GM12878 (cell line): ENCODE results near the gene HLA-DPB1. TPM values are rescaled to one million over a fixed set of nuclear protein-coding genes. Genes with fewer than 3 reads are reported as not detected.

Source experiments
- EP300 ChIP-seq, 2 experiments: fragments of 150-350 bp in 1 of 2; IDR thresholded peaks; 2 replicates each; pipeline ENCODE4 v1.6.1; 2011 to 2012; ENCODE audit warnings: low read depth in 2 of 2, low read length in 2 of 2, borderline replicate concordance in 1 of 2, improper control_type of control experiment in 1 of 2, inconsistent platforms in 1 of 2; ENCODE audit not compliant: control insufficient read depth in 1 of 2
- GATAD2B ChIP-seq: fragments of 450-650 bp; conservative IDR thresholded peaks from 2 replicates; pipeline ENCODE4 v1.6.1; 2017; ENCODE audit warnings: low read depth, mild to moderate bottlenecking, moderate library complexity
- IKZF1 ChIP-seq: fragments of 450-650 bp; conservative IDR thresholded peaks from 2 replicates; pipeline ENCODE4 v1.6.1; 2017; ENCODE audit warnings: antibody characterized with exemption, mild to moderate bottlenecking
- NFYA ChIP-seq: IDR thresholded peaks from 2 replicates; pipeline ENCODE4 v1.6.1; 2011; ENCODE audit warnings: low read depth, mild to moderate bottlenecking, low read length, improper control_type of control experiment, borderline replicate concordance
- PML ChIP-seq: IDR thresholded peaks from 2 replicates; pipeline ENCODE4 v1.6.1; 2012; ENCODE audit warnings: low read length, inconsistent platforms
- POLR2AphosphoS5 ChIP-seq: IDR thresholded peaks from 2 replicates; pipeline ENCODE4 v1.6.1; 2011; ENCODE audit warnings: mild to moderate bottlenecking, low read length, inconsistent platforms
- SMC3 ChIP-seq: IDR thresholded peaks from 2 replicates; pipeline ENCODE4 v1.6.1; 2011; ENCODE audit warnings: low read length, improper control_type of control experiment, borderline replicate concordance
- YY1 ChIP-seq: IDR thresholded peaks from 2 replicates; pipeline ENCODE4 v1.6.1; 2011; ENCODE audit warnings: low read depth, mild to moderate bottlenecking, low read length
- ZNF384 ChIP-seq: IDR thresholded peaks from 2 replicates; pipeline ENCODE4 v1.6.1; 2012; ENCODE audit warnings: low read depth, mild to moderate bottlenecking, low read length, improper control_type of control experiment, borderline replicate concordance
- polyA plus RNA-seq, 11 experiments: library from polyadenylated mRNA; depleted of rRNA in 4 of 11; unstranded in 6 of 11; stranded (reverse) in 5 of 11; fragments of >200 nt; fragmentation: Nextera tagmentation in 4 of 11; fragmentation: Illumina TruSeq in 1 of 11; extraction: Ambion mirVana in 4 of 11; extraction: Trizol in 1 of 11; gene quantifications; 1 replicate in 1 of 11; 2 replicates in 10 of 11; pipeline versions ENCODE4 v1.2.1 to v1.2.3, GENCODE V29; 2011 to 2016; ENCODE audit warnings: inconsistent platforms in 2 of 11, missing spikeins in 2 of 11, low read depth in 1 of 11
- total RNA-seq, 4 experiments: library from RNA; depleted of rRNA in 3 of 4; stranded (reverse); fragments of >200 nt in 3 of 4; fragmentation: Illumina TruSeq in 1 of 4; extraction: Trizol in 1 of 4; gene quantifications; 2 replicates each; pipeline versions ENCODE4 v1.2.1 to v1.2.3, GENCODE V29; 2013 to 2021
- TF ChIP-seq, protein P1 (sequence below), 3 experiments: IDR thresholded peaks in 2 of 3; conservative IDR thresholded peaks in 1 of 3; 2 replicates each; pipeline ENCODE4 v1.5.1; 2011; ENCODE audit warnings: low read depth in 3 of 3, low read length in 3 of 3, mild to moderate bottlenecking in 3 of 3, control low read depth in 2 of 3, moderate library complexity in 2 of 3, inconsistent platforms in 1 of 3, mixed read lengths in 1 of 3; ENCODE audit not compliant: control insufficient read depth in 2 of 3, insufficient read depth in 1 of 3; ENCODE audit errors: extremely low read depth in 1 of 3
- TF ChIP-seq, protein P2 (sequence below): fragments of 450-650 bp; IDR thresholded peaks from 2 replicates; pipeline ENCODE4 v1.6.1; 2017; ENCODE audit warnings: mild to moderate bottlenecking, low read depth, inconsistent platforms; ENCODE audit not compliant: poor library complexity, severe bottlenecking
- TF ChIP-seq, protein P3 (sequence below): fragments of 450-650 bp; IDR thresholded peaks from 2 replicates; pipeline ENCODE4 v1.6.1; 2018; ENCODE audit warnings: mild to moderate bottlenecking, low read depth, moderate library complexity; ENCODE audit not compliant: partially characterized antibody
- TF ChIP-seq, protein P4 (sequence below): fragments of 450-650 bp; formaldehyde crosslinking; IDR thresholded peaks from 2 replicates; pipeline ENCODE4 v1.4.0; 2022; ENCODE audit warnings: mild to moderate bottlenecking, moderate library complexity
- TF ChIP-seq, protein P5 (sequence below): fragments of 450-650 bp; formaldehyde crosslinking; IDR thresholded peaks from 2 replicates; pipeline ENCODE4 v1.4.0; 2020; ENCODE audit warnings: mild to moderate bottlenecking, moderate library complexity

HLA-DPB1 gene
- total and polyA plus RNA-seq, 10 of the 15 experiments (the other 5 are each of a cell fraction or from before 2014, with no cell fraction given): 101 to 675 (median 352) TPM

DNA sequence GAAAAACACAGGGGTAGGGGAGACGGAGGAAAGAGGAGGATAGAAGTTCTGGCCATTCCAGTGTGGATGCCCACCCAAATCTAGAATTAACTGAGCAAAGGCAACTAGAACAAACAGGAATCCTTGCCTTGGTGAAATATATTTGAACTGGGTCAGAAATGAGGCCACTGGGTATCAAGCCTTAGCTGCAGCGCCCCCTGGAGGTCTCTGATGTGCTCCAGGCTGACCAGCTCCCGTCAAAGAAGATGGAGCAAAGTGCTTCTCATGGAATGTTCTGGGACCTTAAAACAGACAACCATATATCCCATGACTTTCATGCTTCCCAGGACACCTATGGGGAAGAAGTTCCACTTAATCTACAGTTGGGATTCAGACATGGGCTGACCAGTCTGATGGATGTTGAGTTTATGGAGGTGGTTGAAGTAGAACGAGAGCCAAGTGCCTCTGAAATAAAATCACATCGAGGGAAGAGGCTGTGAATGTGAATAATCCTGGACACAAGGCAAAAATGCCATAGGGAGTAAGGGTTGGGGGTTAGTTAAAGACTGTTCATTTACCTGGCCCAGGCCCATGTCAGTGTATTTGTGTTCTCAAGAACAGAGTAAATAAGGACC lies 50.4 kb downstream of the HLA-DPB1 start (continued):
- TF ChIP-seq, protein P1, sequence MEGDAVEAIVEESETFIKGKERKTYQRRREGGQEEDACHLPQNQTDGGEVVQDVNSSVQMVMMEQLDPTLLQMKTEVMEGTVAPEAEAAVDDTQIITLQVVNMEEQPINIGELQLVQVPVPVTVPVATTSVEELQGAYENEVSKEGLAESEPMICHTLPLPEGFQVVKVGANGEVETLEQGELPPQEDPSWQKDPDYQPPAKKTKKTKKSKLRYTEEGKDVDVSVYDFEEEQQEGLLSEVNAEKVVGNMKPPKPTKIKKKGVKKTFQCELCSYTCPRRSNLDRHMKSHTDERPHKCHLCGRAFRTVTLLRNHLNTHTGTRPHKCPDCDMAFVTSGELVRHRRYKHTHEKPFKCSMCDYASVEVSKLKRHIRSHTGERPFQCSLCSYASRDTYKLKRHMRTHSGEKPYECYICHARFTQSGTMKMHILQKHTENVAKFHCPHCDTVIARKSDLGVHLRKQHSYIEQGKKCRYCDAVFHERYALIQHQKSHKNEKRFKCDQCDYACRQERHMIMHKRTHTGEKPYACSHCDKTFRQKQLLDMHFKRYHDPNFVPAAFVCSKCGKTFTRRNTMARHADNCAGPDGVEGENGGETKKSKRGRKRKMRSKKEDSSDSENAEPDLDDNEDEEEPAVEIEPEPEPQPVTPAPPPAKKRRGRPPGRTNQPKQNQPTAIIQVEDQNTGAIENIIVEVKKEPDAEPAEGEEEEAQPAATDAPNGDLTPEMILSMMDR (IDR thresholded peaks at IDR 0.05 in 2 of 3, conservative IDR thresholded peaks at IDR 0.05 in 1 of 3; ENCODE audit: control insufficient read depth in 2 of 3, extremely low read depth in 1 of 3, insufficient read depth in 1 of 3, low read depth in 3 of 3, low read length in 3 of 3): peak; percentile 48 to 77 (median 71)
- no peak for TF ChIP-seq ZNF384
- 0 out of 2 replicates have a peak, but pooled peaks have one; percentile 17 for TF ChIP-seq YY1
- TF ChIP-seq IKZF1: 0 out of 2 replicates have a peak, but pooled peaks have one; percentile 13
- TF ChIP-seq, protein P2, sequence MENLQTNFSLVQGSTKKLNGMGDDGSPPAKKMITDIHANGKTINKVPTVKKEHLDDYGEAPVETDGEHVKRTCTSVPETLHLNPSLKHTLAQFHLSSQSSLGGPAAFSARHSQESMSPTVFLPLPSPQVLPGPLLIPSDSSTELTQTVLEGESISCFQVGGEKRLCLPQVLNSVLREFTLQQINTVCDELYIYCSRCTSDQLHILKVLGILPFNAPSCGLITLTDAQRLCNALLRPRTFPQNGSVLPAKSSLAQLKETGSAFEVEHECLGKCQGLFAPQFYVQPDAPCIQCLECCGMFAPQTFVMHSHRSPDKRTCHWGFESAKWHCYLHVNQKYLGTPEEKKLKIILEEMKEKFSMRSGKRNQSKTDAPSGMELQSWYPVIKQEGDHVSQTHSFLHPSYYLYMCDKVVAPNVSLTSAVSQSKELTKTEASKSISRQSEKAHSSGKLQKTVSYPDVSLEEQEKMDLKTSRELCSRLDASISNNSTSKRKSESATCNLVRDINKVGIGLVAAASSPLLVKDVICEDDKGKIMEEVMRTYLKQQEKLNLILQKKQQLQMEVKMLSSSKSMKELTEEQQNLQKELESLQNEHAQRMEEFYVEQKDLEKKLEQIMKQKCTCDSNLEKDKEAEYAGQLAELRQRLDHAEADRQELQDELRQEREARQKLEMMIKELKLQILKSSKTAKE: no peak
- TF ChIP-seq, protein P3, sequence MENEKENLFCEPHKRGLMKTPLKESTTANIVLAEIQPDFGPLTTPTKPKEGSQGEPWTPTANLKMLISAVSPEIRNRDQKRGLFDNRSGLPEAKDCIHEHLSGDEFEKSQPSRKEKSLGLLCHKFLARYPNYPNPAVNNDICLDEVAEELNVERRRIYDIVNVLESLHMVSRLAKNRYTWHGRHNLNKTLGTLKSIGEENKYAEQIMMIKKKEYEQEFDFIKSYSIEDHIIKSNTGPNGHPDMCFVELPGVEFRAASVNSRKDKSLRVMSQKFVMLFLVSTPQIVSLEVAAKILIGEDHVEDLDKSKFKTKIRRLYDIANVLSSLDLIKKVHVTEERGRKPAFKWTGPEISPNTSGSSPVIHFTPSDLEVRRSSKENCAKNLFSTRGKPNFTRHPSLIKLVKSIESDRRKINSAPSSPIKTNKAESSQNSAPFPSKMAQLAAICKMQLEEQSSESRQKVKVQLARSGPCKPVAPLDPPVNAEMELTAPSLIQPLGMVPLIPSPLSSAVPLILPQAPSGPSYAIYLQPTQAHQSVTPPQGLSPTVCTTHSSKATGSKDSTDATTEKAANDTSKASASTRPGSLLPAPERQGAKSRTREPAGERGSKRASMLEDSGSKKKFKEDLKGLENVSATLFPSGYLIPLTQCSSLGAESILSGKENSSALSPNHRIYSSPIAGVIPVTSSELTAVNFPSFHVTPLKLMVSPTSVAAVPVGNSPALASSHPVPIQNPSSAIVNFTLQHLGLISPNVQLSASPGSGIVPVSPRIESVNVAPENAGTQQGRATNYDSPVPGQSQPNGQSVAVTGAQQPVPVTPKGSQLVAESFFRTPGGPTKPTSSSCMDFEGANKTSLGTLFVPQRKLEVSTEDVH: no peak
- TF ChIP-seq EP300 (IDR thresholded peaks at IDR 0.05; ENCODE audit: borderline replicate concordance in 1 of 2, control insufficient read depth in 1 of 2, low read depth in 2 of 2, low read length in 2 of 2): no peak
- TF ChIP-seq GATAD2B: no peak
- TF ChIP-seq, protein P4, sequence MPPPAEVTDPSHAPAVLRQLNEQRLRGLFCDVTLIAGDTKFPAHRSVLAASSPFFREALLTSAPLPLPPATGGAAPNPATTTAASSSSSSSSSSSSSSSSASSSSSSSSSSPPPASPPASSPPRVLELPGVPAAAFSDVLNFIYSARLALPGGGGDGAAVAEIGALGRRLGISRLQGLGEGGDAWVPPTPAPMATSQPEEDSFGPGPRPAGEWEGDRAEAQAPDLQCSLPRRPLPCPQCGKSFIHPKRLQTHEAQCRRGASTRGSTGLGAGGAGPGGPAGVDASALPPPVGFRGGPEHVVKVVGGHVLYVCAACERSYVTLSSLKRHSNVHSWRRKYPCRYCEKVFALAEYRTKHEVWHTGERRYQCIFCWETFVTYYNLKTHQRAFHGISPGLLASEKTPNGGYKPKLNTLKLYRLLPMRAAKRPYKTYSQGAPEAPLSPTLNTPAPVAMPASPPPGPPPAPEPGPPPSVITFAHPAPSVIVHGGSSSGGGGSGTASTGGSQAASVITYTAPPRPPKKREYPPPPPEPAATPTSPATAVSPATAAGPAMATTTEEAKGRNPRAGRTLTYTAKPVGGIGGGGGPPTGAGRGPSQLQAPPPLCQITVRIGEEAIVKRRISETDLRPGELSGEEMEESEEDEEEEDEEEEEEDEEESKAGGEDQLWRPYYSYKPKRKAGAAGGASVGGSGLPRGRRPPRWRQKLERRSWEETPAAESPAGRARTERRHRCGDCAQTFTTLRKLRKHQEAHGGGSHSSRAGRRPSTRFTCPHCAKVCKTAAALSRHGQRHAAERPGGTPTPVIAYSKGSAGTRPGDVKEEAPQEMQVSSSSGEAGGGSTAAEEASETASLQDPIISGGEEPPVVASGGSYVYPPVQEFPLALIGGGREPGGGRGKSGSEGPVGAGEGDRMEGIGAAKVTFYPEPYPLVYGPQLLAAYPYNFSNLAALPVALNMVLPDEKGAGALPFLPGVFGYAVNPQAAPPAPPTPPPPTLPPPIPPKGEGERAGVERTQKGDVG (CRISPR knock-in tag): no peak
- TF ChIP-seq, protein P5, sequence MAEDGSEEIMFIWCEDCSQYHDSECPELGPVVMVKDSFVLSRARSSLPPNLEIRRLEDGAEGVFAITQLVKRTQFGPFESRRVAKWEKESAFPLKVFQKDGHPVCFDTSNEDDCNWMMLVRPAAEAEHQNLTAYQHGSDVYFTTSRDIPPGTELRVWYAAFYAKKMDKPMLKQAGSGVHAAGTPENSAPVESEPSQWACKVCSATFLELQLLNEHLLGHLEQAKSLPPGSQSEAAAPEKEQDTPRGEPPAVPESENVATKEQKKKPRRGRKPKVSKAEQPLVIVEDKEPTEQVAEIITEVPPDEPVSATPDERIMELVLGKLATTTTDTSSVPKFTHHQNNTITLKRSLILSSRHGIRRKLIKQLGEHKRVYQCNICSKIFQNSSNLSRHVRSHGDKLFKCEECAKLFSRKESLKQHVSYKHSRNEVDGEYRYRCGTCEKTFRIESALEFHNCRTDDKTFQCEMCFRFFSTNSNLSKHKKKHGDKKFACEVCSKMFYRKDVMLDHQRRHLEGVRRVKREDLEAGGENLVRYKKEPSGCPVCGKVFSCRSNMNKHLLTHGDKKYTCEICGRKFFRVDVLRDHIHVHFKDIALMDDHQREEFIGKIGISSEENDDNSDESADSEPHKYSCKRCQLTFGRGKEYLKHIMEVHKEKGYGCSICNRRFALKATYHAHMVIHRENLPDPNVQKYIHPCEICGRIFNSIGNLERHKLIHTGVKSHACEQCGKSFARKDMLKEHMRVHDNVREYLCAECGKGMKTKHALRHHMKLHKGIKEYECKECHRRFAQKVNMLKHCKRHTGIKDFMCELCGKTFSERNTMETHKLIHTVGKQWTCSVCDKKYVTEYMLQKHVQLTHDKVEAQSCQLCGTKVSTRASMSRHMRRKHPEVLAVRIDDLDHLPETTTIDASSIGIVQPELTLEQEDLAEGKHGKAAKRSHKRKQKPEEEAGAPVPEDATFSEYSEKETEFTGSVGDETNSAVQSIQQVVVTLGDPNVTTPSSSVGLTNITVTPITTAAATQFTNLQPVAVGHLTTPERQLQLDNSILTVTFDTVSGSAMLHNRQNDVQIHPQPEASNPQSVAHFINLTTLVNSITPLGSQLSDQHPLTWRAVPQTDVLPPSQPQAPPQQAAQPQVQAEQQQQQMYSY: no peak
- no peak for TF ChIP-seq PML
- TF ChIP-seq SMC3: peak; percentile 34; the same call in 1 of the 2 replicates
- no peak for TF ChIP-seq NFYA
- TF ChIP-seq POLR2AphosphoS5: no peak
